GM19193 (cell line): Measurements from ENCODE around the gene DVL1.

Source experiments
- POLR2A ChIP-seq: IDR thresholded peaks from 4 replicates; pipeline ENCODE4 v1.6.1; 2011; ENCODE audit not compliant: insufficient read depth, insufficient read length; ENCODE audit errors: extremely low read depth

Gene DVL1

DNA sequence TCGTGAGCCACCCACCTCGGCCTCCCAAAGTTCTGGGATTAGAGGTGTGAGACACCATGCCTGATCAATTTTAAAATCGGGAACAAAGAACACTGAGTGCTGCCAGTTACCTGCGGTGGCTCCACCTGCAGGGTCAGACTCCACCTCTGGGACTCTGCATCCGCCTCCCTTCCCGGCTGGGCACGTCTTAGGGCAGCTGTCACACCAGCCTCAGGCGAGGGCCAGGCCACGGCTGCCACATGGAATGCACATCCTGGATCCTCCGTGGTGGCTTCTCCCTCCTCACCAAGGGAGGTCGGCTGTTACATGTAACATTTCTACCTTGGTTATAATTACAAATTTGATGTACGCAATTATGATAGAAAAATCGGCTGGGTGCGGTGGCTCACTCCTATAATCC lies 15.0 kb upstream of the DVL1 start:
- no peak for TF ChIP-seq POLR2A

DNA sequence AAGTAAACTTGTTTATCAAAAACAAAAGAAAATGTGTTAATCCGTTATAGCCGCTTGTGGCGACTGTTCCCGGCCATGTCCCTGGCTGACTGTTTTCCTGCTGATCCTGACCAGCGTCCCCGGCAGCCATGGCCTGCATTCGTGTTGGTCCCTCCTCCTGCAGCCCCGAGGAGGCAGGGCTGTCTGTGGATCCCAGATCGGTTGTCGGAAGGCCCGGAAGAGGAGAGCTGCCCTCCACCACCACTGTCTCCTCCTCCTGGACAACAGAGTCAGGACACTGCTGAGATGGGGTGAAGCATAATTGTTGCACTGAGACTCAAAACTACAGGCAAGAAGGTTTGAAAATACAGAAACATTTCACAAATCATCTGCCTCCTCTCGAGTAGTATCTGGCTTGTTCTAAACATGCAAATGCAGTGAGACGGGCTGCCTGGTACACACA lies 12.8 kb upstream of the DVL1 start:
- no peak for TF ChIP-seq POLR2A

DNA sequence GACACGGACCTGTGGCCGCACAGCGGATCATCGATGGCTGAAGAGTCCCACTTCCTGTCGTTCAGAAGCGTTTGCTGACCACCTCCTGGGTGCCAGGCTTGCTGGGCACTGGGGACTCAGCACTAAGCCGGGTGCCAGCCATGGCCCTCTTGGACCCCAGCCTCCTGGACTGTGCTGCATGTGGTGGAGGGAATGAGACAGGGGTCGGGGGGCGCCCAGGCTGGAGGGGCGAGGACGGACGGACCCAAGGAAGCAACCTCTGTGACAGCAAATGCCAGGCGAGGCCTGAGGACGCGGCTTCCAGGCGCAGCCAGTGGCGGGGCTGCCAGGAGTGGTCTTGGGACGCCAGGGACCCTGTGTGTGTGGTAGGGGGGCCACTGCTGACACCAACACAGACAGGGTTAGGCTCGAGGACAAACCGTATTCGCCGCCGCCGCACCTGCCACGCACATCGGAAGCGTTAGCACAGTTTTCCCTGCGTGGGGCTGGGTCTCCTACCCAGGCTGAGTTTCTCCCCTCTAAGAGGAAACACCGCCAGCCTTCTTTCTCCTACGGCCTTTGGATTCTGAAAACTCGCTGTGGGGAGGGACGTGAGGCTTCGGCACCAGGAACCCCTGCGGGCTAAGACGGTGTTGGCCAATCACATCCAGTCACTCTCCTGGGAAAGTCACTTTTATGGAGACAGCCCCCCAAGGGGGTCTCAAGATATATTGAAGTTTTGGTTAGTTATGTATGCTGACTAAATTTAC lies 12.2 kb upstream of the DVL1 start:
- no peak for TF ChIP-seq POLR2A

DNA sequence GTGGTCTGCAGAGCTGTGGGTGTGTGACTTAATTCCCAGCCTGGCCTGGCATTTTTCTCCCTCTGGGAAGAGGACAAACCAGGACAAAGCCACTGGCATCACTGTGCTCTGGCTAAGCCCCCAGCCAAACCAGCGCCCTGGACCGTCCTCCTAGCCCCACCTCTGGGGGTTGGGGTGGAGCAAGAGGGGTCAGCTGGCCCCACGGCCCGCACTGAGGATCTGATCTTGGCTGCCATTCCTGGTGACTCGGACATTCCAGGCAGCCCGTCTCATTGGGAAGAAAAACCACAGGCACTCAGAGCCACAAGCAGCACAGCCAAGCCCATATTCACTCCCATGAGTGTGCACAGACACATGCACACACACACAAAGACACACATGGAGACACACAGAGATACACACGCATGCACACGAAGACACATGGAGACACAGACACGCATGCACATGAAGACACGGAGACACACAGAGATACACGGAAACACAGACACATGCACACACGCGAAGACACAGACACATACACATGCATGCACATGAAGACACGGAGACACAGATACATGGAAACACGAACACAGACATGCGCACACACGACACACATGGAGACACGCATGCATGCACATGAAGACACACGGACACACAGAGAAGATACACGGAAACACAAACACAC lies 11.4 kb upstream of the DVL1 start:
- no peak for TF ChIP-seq POLR2A

DNA sequence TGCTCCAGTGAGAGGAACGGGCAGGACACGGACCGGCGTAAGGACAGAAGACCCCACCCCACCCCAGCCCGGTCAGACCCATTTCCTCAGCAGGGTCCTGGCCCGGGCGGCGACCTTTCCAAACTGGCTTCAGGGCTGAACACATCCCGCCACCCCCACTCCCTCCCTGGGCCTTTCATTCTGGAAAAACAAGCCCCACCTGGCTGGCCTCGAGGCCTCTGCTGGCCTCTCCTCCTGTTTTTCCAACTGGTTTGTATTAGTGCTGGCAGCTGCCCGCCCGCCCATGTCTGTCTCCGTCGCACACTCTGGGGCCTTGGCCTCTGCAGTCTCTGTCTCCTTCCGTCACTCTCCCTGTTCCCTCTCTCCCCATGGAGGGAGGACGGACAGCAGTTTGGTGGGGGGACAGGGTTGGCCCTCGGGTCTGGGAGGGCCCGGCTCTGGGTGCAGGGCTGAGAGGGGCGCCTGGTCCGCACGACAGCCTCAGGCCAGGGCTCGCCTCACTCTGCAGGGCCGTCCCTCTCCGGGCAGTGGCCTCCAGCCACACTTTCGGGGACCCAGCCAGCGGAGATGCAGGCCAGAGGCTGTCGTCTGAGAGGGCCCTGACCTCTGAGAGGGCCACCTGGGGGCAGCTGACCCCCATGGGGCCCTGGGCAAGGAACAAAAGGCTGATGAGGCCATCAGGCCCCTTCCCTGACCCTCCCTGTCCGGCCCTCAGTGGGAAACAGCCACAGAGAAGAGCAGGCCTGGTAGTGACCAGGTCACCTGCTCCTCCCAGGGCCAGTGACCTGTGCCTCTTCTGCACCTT lies 10.6 kb upstream of the DVL1 start:
- TF ChIP-seq POLR2A: no peak

DNA sequence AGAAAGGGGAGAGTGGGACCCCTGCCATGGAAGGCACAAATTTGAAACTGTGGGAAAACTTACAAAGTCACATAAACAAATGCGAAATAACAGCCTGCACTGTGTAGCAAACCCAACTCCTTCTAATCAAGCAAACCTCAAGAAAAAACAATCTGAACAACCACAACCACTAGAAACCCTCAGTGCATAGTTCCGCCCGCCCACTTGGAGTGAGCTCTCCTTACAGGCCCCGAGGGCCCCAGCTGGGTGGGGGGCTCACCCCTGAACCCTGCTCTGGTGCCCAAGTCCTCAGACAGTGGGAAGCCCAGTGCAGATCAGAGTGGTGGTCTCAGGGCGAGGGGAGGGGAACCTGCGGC lies 10.1 kb upstream of the DVL1 start:
- no peak for TF ChIP-seq POLR2A

DNA sequence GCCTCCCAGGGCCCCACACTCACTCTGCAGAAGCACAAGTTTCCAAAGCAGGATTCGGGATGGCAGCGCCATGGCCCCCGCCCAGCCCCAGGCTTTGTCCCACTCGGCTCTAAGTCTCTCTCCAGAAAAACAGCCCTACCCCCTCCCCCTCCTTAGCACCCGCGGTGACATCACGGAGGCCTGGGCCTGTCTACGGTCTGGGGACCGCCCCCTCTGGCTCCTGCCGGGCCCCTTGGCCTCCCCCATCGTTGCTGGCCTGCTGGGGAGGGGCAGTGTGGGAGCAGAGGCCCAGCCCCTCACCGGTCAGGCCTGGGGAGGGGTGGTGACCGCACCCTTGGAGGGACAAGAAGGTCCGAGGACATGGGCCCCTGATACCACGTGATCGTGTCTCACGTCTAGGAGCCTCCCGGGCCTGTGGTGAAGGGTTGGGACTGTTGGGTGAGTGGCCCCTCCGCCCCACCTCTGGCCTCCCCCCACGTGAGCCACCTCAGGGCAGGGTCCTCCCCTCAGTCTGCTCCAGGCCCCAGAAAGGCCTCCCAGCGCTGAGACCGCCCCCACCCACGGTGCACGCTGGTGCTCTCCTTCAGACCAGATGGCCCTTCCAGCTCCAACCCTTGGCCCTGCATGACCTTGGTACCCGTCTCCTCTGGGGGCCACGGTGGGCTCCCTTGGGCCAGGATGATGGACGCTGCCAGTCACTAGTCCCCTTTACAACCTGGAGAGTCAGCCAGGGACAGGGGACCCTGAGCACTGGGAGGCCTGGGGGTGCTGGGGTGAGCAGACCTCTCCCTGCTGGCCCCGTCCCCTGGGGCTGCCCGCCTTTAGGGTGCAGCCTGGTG lies 9.4 kb upstream of the DVL1 start, which contains the start of gene MXRA8:
Gene MXRA8 (minus strand): TSS at position 123 of the 839 bp plus-strand sequence. CDS start 51 bp downstream, at position 72.
- no peak for TF ChIP-seq POLR2A

DNA sequence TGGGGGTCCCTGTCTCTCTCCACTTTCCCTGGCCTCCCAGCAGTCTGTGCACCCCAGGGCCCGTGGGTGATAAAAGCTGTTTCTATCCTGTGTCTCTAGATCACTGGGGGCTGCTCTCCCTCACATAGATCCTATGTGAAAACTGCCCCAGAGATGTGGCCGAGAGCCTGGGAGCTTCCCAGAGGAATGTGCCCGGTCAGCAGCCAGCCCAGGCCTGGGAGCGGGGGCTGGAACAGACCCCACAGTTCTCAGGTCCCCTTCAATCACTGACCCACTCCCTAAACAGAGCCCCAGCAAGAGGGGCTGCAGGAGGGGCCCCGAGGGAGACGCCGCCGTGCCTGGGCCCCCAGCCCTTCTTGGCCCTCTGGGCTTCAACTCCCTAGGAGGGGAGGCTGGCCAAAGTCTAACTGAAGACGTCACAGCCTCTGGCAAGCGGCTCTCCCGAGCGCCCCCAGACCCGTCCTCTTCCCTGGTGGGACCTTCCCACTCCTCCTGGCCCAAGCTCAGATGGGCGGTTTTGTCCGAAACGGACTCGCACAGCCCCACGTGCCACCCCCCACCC lies 8.7 kb upstream of the DVL1 start:
- no peak for TF ChIP-seq POLR2A

DNA sequence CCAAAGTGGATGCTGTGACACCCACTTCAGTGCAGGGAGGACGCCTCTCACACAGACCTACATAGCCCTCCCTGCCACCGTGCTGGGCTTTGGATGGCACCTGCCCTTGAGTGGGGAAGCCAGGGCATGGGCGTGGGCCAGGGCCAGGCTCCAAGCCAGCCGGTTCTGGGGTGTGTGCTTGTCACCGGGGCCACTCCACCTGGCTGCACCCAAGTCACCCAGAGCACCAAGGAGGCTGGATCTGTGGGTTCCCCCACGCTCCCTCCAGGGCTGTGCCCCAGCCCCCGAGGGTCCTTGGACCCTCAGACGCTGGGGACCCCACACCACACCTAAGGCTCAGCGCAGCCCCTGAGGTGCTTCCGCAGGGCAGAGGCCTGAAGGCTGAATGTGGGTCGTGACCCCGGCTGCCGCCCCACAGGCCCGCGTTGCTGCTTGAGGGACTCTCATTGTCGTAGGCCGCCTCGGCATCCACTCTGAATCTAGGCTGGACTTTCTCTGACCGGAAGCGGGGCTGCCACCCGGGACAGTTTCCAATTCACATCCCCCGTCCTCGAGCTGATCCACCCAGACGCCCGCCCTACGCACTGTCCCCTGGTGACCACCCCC lies 7.7 kb upstream of the DVL1 start:
- TF ChIP-seq POLR2A: no peak

DNA sequence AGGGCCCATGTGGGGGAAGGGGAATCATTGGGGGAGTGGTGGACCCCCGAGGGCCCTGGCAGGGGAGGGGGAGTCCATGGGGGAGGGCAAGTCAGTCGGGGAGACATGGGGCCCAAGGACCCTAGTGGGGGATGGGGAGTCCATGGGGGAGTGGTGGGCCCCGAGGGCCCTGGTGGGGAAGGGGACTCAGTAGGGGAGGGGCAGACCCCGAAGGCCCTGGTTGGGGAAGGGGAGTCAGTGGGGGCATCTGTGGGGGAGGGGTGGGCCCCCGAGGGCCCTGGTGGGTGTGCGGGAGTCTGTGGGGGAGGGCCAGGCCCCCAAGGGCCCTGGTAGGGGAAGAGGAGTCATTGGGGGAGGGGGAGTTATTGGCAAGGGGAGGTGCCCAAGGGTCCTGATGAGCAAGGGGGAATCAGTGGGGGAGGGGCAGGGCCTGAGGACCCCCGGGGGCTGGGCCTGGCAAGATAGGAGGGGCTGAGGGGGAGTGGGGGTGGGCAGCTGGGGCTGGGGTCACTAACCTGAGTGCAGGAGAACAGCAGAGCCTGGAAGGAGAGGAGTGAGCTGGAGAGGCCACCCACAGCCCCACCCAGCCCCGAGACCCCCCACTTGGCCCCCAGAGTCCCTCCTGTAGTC lies 7.1 kb upstream of the DVL1 start:
- TF ChIP-seq POLR2A: no peak

DNA sequence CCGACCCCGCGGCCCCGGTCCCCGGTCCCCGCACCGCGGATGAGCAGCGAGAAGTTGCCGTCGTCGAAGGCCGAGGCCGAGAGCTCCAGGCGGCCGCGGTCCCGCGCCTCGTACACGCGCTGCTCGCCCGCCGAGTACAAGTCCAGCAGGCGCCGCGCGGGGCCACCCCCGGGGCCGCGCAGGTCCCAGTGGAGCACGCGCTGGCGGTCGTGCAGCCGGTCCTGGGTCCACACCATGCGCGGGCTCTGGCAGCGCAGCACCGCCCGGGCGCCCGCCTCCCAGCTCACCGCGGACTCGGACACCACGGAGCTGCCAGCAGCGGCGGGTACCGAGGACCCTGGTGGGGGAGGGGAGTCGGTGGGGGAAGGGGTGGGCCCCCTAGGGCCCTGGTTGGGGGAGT lies 6.2 kb upstream of the DVL1 start:
- TF ChIP-seq POLR2A: no peak

DNA sequence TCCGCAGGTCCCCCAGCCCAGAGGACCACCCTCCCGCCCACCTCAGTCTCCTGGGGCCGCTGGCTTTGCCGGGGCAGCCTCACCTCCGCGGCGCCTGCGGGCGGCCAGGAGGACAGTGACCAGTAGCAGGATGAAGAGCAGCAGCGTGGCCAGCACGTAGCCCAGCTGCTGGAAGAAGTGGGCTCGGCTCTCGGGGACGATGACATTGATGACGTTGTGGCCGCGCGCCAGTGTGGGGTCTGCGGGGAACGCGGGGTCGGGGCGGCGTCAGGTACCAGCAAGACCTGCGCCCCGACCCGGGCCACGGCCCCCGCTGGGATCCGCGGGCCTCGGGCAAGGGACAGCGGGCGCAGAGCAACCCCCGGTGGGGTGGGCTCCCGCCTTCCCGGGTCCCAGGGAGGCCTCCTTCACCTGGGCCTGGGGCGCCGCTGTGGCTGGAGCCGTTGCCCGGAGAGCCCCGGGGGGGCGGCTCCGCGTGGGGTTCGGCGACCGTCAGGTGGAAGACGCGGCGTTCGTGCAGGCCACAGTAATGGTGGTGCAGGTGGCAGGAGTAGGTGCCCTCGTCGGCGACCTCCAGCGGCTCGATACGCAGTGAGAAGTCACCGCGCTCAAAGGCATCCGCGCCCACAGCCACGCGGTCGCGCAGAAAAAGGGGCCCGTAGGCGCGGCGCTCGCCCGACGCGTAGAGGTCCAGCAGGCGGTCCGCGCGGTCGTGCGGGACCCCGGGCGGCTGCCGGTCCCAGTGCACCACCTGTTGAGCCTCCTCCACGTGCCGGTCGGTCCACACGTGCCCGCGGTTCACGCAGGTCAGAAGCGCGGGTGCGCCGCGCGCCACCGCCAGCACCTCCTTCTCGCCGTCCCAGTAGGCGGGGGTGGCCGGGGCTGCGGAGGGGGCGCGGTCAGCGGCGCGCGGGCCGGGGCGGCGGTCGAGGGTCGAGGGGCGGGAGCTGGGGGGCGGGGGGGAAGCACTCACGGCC lies 5.3 kb upstream of the DVL1 start:
- TF ChIP-seq POLR2A: no peak
